ENCODE data around the gene PRPH2. TPM values are rescaled to one million over a fixed set of nuclear protein-coding genes. Genes with fewer than 3 reads are reported as not detected.

PRPH2 gene
- total RNA-seq, 4 donors from 2014 or later: 0.38 TPM; not detected in 3

GRCh38 chr6:42745640-42746462, 23.5 kb upstream of the PRPH2 start, which contains the start of gene TBCC:
TBCC (minus strand) TSS chr6:42746103; CDS start chr6:42746073, 30 bp downstream.
- Histone ChIP-seq H3K27ac (peak within 1 kb of the TSS; percentile 97), H3K4me1 (peaks cover 47% of the 10 kb centered on the region), H3K36me3 (no peaks in the 10 kb centered on the region), H3K27me3 (no peaks in the 10 kb centered on the region), H3K4me3 (peak within 1 kb of the TSS; percentile 91), H3K9me3 (no peaks in the 10 kb centered on the region)
- under 1% methylated on average over 31 of the region's 57 CpGs for WGBS
- DNase-seq (ENCODE audit: low spot score in 2 of 2): peak; percentile 97
- TF ChIP-seq POLR2A (IDR thresholded peaks at IDR 0.05) (peak; percentile 95 to 97), CTCF (IDR thresholded peaks at IDR 0.05) (no peak), EP300 (IDR thresholded peaks at IDR 0.05) (no peak), POLR2AphosphoS5 (IDR thresholded peaks at IDR 0.05) (peak; percentile 70 to 97 (median 96))

- Histone ChIP-seq H3K4me1 (peaks cover 47% of the 10 kb centered on the region), H3K36me3 (no peaks in the 10 kb centered on the region), H3K27me3 (no peaks in the 10 kb centered on the region), H3K27ac (peak overlapping the region; percentile 97), H3K9me3 (no peaks in the 10 kb centered on the region), H3K4me3 (peak overlapping the region; percentile 91)
- no peak for TF ChIP-seq EP300 (IDR thresholded peaks at IDR 0.05)
- no peak for TF ChIP-seq CTCF (IDR thresholded peaks at IDR 0.05)
- peak in 1 of 2 donors; percentile 70 for DNase-seq (ENCODE audit: low spot score in 2 of 2)
- WGBS: 5% methylated on average over 11 of the region's 29 CpGs
These were observed 22.8 kb upstream of the PRPH2 start for GRCh38 chr6:42745083-42745639.

- H3K27ac ChIP-seq: no peak overlapping the region
- no peaks in the 10 kb centered on the region for H3K9me3 ChIP-seq
- no peak for TF ChIP-seq CTCF (IDR thresholded peaks at IDR 0.05)
- TF ChIP-seq POLR2AphosphoS5 (IDR thresholded peaks at IDR 0.05): no peak
- no peak for TF ChIP-seq EP300 (IDR thresholded peaks at IDR 0.05)
- TF ChIP-seq POLR2A (IDR thresholded peaks at IDR 0.05): no peak
- no peak for DNase-seq (ENCODE audit: low spot score in 2 of 2)
- H3K4me3 ChIP-seq: peak overlapping the region; percentile 91
- peaks cover 46% of the 10 kb centered on the region for H3K4me1 ChIP-seq
- H3K27me3 ChIP-seq: no peaks in the 10 kb centered on the region
- H3K36me3 ChIP-seq: no peaks in the 10 kb centered on the region
- 65% methylated on average over 21 of the region's 21 CpGs for WGBS
These were observed 22.0 kb upstream of the PRPH2 start for GRCh38 chr6:42744351-42744893.

DNA sequence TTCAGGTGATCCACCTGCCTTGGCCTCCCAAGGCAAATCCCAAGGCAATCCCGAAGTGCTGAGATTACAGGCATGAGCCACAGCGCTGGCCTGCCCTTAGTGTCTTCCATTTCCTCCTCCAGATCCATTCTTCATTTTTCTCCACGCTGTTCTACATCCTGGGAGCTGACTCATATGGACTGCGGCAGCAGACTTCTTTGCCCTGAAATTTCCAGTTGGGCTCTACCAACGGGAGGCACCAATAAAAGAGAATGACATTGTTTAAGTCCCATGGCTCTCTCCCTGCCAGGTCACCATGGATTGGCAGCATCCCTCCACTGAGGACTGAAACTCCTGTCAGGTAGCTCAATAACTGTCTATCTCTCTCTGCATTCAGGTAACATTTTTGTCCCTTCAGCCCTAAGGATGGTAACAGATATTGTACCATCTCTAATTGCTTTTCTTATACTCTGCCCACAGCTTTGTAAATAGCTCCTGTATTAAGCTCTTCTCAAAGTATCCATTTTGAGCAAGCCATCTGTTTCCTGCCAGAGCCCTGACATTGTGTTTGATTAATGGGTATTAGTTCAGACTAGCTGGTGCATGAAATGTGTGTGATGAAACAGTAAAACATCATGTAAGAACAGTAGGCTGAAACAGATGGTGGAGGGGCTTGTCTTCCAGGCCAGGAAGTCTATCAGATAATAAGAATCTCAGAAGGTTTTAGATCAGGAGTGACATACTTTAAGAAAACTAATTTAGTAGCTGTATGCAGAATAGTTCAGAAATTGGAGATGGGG, 19.9 kb upstream of the PRPH2 start:
- Histone ChIP-seq H3K9me3 (no peaks in the 10 kb centered on the region), H3K36me3 (no peaks in the 10 kb centered on the region), H3K4me1 (peaks cover 28% of the 10 kb centered on the region), H3K27me3 (no peaks in the 10 kb centered on the region), H3K4me3 (no peak overlapping the region), H3K27ac (no peak overlapping the region)
- WGBS: 66% methylated on average over 5 of the region's 5 CpGs
- no peak for DNase-seq (ENCODE audit: low spot score in 2 of 2)
- TF ChIP-seq EP300 (IDR thresholded peaks at IDR 0.05) (no peak), POLR2A (IDR thresholded peaks at IDR 0.05) (no peak), CTCF (IDR thresholded peaks at IDR 0.05) (no peak), POLR2AphosphoS5 (IDR thresholded peaks at IDR 0.05) (no peak)
